Amniotic stem cell (primary cell): Measurements from ENCODE around the gene MEN1.

Source experiments
- DNase-seq: peaks from one replicate; lab custom pipeline; 2025; lab: John Stamatoyannopoulos, UW

Gene MEN1

DNA sequence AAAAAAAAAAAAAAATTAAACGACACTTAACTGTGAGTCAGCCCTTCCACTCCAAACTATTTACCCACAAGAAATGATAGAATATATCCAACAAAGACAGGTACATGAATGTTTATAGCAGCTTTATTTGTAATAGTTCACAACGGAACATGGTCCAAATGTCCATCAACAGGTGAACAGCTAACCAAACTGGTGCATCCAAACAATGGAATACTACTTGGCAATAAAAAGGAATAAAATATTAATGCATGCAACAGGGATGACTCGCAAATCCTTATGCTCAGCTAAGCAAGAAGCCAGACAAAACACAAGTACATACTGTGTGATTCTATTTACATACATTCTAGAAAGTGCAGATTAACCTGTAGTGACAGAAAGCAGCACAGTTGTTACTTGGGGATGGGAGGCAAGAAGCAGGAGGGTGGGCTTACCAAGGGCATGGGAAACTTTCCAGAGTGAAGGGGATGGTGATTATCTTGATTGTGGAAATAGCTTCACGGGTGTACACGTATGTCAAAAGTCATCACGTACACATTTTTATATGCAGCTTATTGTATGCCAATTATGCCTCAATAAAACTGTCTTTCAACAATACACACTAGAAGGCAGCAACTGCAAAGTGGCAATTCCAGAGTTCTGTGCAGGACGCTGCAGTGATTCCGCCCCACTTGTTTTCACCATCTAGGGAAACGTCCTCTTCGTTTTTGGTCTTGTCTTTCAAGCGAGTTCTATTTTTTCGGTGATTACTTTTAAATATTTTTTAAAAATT, 25.4 kb downstream of the MEN1 start:
- DNase-seq = no peak

DNA sequence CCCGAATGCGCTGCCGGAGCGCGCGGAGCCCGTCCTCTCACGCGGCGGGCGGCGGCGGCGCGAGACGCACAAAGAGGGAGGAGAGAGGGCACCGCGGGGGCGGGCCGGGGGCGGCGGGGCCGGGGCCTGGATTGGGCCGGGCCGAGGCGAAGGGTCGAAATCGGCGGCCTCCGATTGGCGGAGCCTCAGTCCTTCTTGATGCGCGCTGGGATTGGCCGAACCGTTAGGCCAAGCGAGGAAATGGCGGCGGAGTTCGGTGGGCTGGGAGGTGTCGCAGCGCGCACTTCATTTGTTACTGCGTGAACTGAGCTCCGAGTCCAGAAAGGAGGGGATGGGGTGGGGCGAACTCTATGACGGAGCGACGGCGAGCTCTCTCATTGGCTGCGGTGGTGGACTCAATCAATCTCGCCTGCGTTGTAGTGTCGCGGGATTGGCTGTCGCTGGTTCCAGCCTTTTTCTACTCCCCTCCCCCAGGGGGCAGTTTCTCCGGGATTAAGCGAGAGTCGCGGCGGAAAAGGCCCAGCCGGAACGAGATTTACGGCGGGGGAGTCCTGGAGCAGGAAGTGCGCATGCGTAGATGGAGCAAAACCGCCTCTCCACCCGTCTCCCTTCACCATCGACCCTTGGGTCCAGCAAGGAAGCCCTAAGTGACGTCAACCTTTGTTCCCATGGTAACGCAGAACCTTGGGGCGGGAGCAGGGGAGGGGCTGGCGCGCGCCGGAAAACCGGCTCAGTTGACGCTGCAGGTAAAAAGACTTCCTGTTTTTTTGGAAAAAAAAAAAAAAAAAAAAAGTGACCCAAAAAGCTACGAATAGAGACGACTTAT, 31.7 kb downstream of the MEN1 start, which contains the start of gene SF1:
SF1 (minus strand) TSS at position 70 of the 826 bp plus-strand sequence. CDS start 150 bp downstream, outside the sequence.
- DNase-seq = peak; percentile 100

DNA sequence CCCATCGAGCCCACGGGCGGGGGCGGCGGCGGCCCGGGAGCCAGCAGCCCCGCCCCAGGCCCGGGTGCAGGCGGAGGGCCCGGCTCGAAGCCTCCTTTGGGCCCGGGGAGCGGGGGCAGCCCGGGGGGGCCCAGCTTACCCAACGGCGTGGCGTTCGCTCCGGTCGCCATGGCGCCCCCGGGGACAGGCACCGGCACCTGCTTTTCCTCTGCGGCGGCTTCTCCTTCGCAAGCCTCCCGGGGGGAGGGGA, 32.2 kb downstream of the MEN1 start:
- DNase-seq = no peak

DNA sequence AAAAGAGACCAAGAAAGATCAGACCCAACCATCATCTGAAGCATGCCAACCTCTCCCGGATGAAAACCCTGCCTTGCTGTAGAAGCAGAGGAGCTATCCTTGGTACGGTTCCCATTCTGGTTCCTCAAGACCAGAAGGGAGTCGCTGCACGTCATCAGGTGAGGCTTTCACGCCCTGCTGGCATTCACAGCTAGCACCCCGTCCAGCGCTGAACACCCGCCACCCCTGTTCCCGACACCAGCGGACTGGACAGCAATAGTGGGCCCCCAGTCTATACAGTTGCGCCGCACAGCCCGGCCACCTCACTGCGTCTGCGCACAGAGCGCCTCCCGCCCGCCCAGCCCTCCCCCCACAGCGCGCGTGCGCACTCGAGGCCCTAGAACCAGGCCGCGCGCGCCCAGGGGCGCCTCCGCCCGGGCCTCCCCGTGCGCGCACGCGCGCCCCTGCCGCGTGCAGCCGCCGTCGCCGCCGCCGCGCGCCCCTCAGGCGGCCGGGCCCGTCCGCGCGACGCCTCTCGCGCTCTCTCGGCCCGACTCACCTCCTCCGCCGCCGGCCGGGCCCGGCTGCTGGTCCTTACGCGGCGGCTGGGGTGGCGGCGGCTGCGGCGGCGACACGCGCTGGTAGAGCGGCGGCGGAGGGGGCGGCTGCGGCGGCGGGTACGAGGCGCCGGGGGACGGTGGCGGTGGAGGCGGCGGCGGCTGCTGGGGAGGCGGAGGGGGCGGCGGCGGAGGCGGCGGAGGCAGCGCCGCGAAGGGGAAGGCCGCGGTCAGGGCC, 32.7 kb downstream of the MEN1 start:
- peak; percentile 62 for DNase-seq

DNA sequence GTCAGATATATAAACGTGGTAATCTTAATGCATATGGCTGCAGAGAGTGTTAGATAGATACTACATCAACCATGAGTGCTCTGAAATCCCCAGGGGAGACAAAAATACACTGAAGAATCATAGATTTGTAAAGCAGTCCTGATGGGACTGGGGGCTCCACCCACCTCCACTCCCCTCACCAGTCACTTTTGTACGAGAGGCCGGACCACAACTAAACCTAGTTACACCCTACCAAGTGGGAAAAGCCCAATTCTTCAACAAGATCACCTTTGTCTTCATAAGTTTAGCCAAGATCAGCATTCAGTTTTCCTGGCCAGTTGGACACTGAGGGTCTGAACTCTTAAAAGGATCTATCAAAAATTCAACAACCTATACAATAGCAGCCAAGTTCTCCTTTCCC, 33.5 kb downstream of the MEN1 start:
- DNase-seq = no peak

DNA sequence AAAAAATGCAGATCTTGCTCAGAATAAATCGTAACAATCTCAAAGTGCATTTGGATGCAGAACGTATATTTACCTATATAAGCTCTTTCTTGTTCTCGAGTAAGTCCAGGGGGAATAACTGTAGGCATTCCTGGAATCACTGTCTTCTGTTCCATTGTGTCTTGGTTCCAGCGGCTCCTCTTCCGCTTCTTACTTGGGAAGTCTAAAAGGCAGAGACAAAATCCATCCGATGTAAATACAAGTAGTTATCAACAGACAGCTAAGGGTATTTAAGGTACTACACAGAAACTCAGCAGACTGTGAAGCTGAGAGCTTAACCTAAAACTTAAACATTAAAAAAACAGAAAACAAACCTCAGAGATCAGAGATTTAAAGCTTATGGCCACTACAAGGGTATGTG, 33.9 kb downstream of the MEN1 start:
- DNase-seq = no peak

DNA sequence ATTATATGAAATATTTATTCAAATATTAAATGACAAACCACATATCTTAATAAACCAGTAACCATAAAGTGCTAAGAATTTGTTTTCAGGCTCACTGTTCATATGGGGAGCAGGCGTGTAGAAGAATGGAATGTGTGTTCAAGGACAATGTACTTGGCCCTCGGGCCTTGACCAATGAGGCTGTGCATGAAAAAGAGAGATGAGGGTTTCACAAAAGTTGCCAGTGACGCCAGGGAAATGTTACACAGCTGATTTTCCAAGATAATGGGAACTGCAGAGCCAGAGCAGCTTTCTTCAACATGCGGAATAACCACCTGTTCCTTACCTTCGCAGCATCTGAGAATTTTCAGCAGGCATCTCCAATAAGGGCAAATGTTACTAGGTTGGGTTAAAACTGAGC, 36.2 kb downstream of the MEN1 start:
- DNase-seq = no peak

DNA sequence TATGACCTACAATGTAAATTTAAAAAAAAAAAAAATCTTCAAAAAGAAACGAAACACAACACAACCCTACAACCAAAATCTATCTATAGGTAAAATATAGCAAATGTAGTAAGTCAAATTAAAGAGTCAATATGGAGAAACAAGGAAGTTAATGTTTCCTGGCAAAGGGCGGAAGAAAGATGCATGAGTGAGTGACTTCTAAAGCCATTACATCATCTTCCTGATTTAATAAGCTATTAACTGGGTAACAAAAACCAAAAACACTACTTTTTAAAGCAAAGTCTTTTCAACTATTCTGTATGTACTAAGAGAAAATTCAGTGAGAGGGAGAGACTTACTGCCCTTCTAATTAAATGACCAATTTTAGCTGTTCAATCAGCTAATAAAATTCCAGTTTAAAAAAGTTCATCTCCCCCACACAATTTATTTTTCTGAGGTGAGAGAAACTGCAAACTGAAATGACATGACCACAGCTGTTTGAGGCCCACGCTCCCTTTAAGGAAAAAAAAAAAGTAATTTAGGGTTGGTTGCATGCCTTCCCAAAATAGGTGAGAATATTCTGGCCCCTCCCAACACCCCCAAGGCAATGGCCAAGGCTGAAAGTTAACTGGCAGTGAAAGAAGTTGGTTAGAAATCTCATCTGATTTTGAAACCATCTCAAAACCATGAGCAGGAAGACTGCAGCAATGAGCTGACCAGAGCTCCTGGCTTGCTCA, 37.9 kb downstream of the MEN1 start:
- no peak for DNase-seq

DNA sequence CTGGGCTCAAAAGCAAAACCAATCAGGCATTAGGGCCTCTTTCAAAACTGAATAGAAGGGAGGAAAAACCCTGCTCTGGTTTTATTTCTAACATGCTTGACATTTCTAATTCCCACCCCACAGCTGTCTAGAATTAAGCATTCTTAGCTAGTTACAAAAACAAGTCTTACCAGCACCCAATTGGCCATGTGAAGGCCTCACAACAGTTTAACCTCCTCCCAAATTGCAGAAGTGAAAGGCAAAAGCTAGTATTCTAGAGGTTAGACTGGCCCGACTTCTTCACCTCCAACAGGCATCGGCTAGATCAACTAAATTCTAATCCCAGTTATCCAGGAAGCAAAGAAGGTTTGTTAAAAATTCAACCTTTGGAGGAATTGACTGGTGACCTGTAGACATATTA, 38.5 kb downstream of the MEN1 start:
- DNase-seq = no peak

DNA sequence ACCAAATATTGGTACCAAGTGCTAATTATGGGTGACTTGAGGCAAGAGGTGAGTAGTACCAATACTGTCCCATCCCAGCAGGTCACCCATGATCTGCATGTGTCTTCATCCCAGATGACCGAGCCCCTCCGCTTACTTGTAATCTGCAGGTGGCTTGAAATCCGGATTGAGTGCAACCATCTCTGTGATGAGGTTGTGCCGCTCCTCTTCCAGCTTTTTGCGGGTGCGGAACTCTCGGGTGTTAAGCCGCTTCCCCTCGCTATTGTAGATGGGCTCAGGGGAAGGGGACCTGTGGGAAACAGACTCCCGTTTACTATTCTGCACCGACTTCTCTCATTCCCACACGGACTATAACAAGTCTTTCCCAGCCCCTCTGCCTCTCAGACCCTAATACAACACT, 40.2 kb downstream of the MEN1 start:
- DNase-seq = no peak

DNA sequence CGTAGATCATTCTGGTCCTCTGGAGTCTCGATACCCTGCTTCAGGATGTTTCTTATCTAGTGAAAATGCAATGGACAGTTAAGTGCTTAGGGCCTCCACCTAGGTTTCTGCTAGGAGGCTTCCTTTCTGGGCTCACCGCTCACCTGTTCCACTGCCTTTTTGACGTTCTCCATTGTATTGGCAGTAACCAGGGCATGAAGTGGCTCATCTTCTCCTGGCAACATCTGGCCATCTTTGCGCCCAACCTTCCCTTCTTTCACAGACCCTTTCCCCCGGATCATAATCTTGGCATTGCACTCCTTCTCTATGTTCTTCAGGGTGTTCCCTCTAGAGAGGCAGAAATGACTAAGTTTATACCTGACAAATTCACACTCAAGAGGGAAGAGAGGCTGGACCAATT, 41.1 kb downstream of the MEN1 start:
- no peak for DNase-seq

DNA sequence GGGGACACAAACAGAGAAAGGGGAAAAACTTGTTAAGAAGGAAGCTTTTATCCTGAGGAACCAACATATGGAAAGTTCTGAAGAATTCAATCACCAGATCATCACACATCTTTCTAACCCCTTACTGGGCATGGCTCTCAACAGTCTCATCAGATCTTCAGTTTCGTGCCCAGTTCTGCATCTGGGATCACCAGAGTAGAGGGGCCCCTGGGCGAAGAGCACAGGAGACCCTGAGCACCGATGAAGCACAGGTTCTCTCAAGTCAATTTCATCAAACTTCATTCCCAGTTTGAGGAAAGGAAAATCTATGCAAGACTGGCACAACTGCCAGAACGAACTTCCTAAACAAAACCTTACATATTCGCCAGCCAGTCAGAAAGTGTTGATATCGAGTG, 42.1 kb downstream of the MEN1 start:
- no peak for DNase-seq

DNA sequence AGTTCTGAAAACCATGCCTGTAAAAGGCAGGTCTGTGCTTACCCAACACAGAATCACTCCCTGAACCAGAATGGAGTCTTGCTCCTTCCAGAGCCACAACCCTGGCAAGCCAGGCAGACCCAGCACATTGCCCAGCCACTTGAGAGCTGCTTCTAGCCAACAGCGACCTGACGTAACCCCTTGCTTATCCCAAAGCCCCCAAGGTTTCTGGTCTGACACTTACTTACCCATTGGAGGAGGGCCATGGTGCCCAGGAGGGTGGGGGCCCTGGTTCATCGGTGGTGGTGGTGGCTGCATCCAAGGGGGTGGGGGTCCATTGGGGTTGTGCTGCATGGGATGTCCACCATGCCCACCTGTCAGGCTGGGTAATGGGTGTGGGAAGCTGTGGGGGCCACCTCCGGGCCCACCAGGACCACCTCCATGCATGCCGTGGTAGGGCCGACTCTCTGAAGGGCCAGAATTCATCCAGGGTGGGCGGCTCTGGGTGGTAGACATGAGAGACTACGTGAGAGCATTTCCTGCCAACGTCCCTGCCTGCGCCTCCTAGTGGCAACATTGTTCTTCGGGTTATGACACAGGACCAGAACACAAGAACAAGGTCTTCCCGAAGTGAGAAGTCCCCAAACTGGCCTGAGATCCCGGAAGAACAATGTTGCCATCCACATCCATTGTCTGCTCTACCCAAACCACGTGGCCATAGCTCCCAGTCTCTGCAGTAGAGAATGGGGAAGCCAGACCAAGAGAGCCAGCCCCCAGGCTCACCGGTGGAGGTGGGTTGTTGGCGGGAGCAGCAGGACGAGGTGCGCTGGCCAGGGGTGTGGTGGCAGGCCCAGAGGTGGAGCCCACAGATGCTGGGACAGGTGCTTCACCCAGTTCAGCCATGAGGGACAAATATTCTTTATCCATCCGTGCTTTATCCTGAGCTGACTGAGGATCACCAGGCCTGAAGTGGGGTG, 42.7 kb downstream of the MEN1 start:
- no peak for DNase-seq

DNA sequence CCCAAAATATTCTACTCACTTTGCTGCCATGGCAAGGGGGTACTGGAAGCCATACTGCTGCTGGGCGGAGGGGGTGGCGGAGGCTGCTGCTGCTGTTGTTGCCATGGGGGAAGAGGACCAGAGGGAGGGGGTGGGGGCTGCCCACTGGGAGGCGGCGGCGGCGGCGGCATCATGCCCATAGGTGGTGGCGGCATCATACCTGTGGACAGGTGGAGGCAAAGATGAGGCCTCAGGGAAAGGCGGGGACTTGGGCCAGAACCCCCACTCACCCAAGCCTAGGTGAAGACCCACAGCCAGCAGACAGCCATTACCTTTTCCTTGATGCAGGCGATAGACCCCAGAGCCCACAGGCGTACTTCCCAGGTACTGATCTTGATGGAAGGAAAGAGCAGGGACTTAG, 43.5 kb downstream of the MEN1 start:
- no peak for DNase-seq

DNA sequence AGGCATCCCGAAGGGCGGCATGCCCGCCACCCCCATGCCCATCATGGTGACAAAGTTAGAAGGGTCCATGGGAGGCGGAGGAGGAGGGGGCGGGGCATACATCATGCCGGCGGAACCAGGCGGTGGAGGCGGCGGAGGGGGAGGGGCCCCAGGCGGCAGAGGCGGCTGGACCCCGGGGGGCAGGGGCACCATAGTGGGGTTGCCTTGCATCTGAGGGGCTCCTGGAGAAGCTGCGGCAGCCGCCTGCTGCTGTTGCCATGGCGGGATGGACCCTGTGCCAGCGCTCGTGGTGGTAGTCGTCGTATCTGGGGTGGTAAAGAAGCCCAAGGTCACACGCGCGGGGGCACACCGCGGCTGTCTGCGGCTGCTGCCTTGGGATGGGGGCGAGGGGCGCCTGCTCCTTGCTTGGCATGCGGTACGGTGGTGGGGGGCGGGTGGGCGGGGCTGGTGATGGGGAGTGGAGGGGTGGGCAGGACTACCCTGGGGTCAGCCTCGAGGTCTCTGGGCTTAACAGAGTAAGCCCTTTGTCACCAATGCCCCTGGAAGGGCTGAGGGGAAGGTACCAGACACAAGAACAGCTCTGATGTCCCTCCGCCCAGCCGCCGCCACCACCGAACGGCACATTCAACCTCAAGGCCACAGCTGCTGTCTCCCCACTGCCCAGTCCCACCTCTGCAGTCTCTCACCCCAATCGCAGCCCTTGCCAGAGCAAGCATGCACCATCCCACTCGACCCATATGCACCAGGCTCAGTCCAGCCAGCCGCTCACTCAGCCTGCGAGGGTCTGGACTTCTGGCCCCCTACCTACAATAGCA, 44.3 kb downstream of the MEN1 start:
- DNase-seq = no peak

DNA sequence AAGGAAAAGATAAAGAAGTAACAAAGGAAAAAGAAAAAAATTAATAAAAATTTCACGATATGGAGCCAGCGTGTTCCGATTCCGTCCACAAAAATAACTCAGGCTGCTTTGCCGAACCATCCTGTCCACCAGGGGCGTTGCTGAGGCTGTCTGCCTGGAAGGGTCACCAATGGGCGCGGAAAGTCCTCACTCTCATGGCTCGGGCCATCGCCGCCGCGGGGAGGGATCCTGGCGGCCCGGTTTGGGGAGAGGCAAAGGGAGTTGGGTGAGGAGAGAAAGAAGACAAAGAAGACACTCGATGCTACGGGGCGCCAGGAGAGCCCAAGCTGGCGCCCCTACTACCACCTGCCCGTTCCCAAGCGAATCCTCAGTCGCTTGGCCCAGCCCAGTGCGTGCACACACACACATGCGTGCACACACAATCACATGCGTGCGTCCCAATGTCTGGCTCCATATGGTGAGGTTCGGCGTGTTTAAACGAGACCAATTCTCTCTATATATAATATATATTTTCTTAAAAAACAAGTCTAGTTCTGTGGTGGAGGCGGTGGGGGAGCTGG, 45.0 kb downstream of the MEN1 start:
- DNase-seq = no peak

DNA sequence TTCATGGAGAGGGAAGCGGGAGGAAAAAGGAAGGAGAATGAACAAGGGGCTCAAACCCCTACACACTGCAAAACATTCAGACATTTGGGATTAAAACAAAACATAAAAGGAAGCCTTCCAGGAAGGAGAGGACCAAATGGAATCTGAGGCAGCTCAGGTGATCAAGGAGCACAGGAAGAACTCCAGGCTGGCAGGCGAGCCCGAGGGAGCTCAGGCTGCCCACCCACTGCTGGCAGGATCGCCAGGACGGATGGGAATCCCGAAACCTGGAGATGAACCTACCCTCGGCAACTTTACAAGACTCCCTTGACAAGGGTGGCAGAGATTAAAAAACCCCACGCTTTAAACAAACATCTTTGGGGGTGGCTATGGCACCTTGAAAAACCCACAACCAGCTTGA, 45.6 kb downstream of the MEN1 start:
- DNase-seq = no peak

DNA sequence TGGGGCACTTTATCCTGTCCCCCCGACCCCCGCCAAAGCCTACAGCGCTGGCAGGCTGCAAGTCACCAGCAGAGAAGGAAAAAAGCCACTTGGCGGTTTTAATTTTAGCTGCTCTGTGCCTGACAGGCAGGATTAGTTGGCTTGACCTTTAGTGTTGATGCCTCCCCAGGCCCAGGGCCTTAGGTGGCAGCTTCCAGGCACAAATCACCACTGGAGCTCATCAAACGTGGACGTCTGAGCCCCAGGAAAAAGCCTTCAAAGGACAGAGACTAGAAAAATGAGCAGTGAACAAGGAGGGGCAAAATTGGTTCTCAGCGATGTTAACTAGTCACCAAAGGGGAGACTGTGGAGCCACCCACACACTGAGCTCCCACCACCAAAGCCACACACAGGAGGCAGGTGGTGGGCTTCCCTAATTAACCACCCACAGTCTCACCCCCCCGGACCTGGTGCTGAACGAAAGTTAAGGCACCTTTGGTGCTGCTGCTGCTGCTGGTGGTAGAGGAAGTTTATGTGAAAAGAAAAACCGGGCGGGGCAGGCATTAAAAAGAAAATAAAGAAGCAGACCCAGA, 46.2 kb downstream of the MEN1 start:
- no peak for DNase-seq

DNA sequence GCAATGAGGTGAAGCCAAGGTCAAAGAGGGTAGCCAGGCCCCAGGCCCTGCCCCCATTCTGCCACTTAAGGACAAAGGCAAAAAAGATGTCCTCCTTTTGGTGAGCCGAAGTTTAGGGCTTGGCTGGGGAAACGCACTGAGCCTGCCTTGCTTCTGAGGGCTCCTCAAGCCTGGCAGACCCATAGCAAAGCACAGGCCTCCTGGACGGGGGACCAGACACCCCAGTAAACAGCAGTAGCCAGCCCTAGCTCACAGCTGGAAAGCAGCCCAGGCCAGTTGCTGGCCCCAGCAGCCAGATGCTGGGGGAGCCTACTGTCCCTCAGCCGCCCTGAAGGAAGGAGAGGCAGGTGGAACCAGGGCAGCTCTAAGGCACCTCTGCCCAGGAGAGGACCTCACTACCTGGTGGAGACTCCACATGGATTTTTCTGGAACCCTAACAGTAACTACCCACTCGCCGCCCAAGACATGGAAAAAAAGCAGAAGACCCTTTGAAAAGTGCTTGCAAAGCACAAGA, 46.8 kb downstream of the MEN1 start:
- DNase-seq = no peak
